SKM-1 (cell line): ENCODE data around the gene ASNSD1.

Experiments used
- DNase-seq: peaks from one replicate; lab custom pipeline; 2025; ENCODE audit not compliant: unreplicated experiment; lab: John Stamatoyannopoulos, UW

The ASNSD1 gene

DNA sequence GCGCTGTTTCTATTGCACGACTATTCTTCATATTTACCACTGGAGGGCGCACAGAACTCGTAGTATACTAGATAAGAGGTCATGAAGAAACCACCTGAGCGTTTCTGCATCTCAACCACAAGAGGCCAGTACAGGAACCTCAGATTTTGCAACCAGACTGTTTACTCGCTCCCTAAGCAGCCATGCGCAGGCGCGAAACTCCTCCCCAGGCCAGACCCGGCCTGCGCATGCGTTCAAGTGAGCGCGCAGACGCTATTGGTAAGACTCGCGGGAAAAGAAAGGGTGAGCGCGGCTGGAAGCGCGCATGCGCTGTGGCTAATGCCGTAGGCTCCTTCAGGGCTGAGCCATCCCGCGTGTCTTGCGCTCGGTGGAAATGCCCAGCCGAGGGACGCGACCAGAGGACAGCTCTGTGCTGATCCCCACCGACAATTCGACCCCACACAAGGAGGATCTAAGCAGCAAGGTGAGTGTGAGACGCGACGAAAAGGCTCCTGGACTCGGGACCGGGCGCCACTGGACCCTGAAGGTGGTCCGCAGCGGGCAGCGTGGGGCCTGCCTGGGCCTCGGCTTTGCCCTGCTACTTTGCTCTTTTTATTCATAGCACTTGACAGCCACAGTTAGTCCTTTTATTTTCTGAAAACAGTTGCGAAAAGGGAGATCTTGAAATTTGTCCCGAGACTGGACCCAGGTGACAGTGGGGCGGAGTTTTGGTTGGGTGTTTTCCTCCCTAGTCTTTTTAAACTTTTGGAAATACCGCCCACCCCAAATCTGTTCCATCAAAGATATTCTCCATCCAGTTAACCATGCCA, at the start of gene ASNSD1:
ASNSD1 (plus strand) TSS at position 312 of the 809 bp plus-strand sequence. CDS start 4,674 bp downstream, outside the sequence.
- peak; percentile 99 for DNase-seq

DNA sequence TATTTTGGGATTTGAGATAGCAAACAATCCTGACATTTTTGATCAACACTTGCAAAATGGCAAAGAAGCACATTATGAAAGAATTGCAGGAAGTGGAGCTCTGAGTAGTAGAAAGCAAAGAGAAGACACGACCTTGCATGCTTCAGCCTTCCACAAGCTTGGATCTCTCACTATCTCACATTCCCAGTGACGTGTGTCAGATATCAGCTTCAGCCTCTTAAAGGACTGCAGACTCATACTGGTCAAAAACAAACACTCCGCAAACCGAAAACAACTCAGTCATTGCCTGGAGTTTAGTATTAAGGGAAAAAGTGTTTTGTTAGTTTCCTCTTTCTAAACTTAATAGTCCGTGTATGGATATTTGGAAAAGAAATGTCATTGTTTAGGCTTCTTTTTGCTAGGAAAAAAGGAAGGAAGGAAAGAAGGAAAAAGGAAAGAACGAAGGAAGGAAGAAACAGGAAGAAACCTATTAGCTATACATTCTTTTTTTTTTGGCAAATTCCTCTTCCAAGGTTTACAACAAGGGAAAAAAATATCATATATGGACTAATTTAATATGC, 48.1 kb upstream of the ASNSD1 start:
- DNase-seq = no peak

DNA sequence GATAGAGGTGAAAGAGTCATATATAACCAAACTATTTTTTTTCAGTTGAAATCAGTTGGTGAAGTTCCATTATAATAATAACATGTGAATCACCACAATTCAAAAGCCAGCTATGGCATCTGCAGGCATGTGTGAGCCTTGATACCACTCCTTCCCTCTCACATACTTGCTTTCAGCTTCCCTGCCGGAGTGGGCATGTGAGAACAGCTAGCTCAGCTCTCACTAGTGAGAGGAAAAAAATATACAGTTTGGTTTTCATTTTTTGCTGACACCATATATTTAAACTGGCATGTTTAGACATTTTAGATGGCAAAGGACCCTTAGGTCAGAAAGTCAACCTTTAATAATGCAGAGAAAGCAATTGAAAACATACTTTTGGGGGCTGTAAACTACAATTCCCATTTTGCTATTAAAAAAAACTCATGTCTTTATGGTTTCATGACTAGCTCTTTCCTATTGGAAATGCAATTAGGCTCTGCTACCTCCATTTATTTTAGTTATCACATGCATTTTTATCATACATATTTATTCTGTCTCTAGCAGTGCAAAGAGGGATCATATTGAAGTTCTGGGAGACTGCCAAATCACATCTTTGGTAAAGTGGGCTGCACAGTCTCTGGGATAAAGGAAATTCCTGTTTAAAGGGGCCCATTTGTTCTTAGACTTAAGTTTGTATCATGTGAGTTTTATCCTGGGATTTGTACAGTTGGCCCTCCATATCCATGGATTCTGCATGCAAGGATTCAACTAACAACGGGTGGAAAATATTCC, 47.4 kb upstream of the ASNSD1 start:
- DNase-seq = no peak

DNA sequence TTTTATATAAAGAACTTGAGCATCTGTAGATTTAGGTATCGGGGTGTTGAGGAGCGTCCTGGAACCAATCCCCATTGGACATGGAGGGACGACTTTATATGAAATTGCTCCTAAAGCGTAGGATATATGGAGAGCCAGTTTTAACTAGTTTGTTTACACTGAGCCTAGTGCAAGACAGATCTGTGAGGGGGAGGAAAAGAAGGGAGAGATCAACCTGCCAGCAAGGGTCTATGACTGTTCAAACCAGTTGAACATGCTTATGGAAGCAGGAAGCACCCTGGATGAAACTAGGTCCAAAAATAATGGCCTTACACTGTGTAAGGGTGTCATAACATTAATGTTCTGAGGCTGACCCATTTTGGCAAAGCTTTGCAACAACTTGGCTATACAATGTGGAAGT, 46.7 kb upstream of the ASNSD1 start:
- DNase-seq = no peak

DNA sequence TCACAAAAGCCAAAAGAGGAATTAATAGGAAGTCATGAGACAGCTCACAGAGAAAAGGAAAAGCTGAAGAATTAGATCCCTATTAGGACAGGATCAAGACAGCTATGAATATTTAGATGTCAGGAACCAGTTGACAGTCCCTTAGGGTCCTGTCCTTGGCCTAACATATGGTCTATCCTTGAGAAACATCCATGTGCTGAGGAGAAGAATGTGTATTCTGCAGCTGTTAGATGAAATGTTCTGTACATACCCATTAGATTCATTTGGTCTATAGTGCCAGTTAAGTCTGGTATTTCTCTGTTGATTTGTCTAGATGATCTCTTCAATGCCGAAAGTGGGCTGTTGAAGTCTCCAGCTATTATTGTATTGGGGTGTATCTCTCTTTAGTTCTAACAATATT, 43.1 kb upstream of the ASNSD1 start:
- no peak for DNase-seq

DNA sequence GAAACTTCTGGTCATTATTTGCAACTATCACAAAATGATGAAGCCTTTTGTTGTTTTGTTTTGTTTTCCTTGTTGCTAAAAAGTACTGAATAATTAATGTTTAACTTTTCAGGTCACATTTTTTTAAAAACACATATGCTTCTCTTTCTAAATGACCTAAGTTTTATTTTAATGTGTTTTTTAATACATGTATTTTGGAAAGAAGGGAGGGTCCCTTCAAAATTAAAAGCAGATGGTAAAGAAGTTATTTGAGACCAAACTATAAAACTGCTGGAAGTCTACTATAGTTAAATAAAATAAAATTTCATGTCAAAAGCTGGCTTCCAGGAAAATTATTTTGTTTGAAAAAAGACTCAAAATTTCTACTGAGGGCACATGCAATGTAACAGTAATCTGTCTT, 39.5 kb upstream of the ASNSD1 start:
- DNase-seq = no peak

DNA sequence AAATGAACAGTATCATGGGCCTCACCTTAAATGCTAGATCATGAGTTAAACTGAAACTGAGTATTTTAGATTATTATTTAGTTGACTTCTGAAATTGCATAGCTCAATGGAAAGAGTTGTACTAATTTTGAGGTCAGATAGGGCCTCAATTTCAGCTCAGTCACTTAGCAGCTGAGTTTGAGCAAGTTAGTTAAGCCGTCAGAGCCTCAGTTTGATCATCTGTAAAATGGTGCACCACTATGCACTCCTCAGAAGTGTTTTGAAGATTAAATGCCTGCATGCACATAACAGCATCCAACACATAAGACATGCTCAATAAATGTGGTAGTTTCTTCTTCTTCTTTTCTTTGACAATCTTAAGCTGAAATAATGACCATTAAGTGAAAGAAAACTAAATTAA, 38.2 kb upstream of the ASNSD1 start:
- no peak for DNase-seq

DNA sequence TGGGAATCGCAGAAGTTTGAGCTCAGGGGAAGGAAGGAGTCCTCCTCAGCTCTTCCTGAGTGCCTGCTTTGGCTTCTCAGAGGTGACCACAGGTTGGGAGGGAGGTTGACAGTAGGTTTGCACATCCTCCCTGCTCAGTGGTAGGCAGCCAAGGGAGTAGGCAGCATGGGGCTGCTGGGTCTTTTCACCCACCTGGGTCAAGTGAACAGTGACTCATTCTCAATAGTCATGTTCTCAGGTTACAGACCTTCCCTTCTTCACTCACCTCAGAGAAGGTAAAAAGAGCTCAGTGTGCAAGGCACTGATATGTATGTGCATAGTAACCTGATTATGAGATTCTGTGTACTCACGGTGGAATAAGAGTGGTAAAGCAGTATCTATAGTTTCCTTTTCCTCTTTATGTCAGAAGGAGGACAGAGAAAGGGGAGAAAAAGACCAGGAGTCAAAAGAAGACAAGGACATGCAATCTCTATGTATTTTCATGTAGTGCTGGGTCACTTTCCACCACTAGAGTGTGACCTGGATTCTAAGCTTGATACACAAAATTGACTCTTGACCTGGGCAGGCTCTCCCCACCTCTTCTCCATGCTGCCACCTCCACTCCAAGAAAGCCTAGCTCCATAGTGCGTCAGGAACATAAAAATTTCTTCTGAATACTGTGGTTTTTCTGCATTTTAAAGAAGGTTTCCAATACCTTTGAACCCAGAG, 36.5 kb upstream of the ASNSD1 start:
- no peak for DNase-seq

DNA sequence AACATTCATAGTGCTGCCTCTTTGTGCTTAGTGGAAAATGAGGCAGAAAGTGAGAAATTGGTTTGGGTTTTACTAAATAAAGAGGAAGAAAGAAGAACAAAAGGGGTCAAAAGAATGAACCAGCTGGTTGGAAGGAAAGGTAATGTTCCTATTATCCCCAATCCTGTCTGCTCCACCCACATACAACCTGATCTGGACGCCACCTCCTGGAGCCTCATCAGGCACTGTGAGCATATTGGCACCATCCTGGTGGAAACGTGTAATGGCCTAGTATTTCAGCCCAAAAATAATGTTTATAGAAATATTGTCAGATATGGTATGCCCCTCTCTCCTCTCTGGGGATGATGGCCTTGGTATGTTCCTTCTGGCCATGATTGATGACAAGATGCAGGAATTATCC, 35.6 kb upstream of the ASNSD1 start:
- no peak for DNase-seq

DNA sequence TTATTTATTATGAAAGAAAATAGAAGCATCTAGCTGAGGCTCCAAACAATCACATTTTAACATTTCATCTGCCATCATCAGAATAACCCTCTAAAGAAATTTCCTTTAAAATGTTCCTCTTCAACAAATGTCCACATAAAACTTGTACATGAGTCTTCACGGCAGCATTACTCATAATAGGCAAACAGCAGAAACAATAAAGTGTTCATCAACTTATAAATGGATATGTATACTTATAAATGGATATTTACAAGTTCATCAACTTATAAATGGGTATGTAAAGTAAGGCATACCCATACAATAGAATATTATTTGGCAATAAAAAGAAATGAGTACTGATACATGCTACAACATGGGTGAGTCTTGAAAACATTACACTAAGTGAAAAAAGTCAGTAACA, 33.5 kb upstream of the ASNSD1 start:
- DNase-seq = no peak

DNA sequence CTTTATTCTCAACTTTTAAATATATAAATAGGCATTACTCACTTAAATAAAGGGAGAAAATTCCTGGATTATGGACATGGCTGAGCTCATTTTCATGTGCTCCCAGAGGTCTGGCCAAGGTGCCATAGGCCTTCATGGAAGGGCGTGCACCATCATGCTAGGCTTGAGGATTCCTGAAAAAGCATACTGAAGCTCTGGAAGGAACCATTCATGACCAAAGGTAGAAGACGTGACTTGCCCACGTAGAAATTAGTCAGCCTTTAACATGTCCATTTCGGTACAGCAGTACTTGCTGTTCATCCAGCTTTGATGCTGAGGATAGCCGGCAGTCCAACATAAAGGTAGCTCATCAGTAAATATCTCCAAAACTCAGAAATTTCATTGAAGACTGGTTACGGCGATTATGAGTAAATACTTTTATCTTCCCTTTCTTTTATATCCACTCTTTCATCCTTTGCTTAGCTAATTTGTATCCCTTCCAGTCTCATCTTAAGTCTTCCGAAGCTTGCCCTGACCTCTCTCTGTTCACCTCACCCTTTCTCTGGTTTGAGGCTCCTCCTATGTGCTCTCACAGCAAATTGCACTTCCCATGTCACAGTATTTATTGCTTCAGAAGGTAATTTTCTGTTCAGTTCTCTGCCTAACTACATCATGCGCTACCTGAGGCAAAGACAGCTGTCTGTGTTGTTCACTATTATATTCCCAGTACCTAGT, 32.3 kb upstream of the ASNSD1 start:
- DNase-seq = no peak

DNA sequence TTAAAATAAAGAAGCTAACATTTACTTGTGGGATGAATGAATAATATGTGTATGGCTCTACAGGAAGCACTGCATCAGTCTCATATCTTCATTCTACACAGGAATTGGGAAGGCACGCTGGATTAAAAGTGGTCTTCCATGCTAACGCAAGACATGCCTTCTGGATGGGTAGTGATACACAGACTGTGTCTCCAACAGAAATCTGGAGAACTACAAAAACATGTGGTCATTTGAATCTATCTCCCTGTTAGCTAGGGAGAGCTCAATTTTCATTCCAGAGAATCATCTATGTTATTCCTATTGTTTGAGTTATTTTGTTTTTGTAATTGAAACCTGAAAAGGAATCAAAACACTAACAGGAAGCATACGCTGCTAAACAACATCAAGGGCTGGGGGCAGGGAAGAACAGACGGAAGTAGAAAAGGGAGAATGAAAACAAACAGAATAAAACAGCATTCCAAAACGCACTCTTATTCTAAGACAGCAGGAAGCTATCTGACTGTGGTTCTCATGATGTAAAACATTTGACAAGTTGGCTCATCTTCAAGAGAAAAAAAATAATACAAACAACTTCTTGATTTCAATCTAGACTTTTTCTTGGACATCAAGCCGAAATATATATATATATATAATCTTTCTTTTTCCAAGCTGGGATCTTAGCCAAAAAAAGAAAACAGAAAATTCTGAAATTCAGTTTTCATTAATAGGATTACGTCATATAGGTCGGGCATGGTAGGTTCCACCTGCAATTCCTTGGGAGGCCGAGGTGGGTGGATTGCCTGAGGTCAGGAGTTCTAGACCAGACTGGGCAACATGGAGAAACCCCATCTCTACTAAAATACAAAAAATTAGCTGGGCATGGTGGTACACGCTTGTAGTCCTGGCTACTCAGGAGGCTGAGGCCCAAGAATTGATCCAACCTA, 31.5 kb upstream of the ASNSD1 start:
- no peak for DNase-seq

DNA sequence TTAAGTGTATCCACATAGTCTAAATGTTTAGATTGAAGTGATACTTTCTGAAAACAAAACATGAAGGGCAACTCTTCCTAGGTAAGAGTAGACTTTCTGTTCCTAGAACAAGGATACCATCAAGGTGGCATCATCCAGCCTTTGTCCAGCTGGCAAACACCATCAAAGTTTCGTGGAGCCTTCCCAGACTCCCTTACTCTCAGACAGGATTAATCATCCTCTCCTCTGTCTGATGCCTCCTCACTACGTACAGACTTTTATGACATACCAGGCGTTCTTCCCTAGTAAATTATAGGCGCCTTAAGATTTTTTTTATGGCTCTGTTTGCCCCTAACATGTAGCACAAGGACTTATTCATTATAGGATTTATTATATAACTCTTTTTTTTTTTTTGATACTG, 29.4 kb upstream of the ASNSD1 start:
- DNase-seq = no peak

DNA sequence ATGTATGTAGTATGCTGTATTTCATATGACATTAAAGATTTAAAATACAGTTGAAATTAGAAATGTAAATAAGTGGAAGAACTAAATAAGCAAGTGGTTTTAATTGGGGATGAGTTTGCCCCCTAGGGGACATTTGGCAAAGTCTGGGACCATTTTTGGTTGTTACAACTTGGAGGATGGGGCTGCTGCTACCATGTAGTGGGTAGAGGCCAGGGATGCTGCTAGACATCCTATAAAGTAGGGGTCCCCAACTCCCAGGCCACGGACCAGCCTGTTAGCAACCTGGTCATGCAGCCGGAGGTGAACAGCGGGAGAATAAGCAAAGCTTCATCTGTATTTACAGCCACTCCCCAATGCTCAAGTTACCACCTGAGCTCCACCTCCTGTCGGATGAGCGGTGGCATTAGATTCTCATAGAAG, 27.9 kb upstream of the ASNSD1 start:
- DNase-seq = no peak

DNA sequence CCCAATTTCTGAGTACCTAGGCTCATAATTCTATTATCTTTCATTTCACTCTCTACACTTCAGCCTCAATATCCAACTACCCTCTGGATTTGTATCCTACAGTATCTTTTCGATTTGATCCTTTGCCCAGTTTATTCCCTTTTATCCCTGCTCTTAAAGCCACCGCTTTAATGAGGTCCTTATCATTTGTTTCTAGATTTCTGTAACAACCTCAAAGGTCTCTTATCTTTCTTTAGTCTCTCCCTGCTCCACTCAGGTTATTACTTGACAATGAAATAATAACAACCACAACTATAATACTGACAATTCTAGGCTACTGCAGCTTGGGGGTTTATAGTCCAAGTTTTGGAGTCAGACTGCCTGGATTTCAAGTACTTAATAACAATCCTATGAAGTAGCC, 25.9 kb upstream of the ASNSD1 start:
- DNase-seq = no peak

DNA sequence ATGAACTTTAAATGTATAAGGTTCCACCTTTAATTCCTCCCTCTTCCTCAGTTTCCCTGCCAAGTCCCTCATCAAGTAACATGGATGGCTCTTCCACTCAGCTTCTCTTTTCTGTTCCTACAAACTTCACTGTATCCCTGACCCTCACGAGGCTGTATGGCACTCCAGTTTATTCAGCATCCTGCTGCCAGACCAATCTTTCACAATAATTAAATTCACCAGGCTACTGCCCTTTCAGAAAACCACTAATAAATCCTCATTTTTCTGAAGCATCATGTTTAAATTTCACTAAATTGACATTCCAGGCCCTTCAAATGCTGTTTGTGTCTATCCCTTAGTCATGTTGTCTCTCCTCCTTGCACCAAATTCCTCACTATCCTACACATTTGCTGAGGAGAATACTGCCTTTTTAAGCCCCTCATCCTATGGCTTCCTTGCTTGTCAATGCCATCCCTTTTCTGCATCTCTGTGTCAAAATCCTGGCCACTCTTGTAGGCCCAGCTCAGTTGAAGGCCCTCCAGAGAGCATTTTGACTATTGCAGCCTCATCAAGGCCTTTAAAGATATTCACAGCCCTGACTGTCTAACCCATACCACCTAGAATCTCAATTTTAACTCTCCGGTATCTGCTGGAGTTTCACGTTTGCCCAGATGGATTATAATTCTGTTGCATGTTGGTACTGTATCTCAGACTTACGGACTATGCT, 22.8 kb upstream of the ASNSD1 start:
- DNase-seq = no peak

DNA sequence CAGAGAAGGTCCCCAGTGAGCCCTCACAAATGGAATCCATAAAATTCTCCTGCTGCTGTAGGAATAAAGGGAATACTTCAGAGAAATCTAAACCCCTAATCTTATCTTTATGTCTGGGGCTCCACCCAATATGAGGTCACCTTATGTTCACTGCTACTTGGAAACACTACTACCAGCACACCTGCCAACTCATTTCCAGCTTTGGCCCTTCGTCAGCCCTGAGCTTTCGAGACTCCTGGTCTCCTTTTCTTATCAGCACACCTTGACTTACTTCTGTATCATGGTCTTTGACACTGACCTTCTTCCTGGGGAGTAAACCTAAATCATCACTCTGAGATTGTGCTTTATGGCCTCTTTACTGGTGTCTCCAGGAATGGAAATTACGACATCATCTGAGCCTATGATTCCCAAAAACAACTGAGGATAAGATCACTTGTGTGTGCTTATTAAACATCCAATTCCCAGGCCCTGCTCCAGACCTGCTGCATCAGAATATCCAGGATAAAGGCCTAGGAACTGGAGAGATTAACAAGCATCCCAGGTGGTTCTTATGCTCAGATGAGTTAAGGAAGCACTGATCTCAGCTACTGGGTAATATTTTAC, 22.2 kb upstream of the ASNSD1 start:
- no peak for DNase-seq

DNA sequence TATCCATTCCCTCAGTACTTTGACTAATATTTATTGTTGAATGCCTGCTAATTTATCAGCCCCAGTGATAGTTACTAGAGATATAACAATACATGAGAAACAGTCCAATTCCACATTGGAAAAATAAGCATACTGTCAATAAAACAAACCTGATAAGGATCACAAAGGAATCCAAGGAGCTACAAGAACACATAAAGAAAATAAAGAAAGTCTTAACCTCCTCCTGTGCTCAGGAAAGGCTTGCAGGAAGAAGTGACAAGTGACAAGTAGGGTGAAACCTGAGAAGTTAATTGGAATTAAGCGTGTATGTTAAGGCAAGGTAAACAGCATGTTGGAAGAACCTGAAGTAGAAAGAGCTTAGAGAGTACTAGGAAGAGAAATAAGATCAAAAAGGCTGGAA, 20.3 kb upstream of the ASNSD1 start:
- no peak for DNase-seq

DNA sequence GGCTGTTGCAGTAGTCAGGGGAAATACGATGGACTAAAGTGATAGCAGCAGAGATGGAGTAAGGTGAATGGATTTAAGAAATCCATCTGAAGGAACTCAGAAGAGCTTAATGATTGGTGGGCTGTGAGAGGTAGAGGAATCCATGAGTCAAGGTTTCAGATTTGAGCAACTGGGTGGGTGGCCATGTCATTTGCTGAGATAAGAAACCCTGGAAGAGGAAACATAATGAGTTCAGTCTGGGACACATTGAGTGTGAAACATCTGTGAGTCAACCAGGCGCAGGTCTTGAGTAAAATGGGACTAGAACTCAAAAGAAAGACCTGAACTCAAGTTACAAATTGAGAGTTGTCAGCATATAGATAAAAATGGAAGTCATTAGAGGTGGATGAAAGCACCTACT, 19.7 kb upstream of the ASNSD1 start:
- DNase-seq = no peak
